Posterior cingulate gyrus (tissue), 11 donors: ENCODE data around the gene VOPP1.
A peak's percentile ranks its signal among the peaks of the same experiment; 100 is the strongest.
"Not testable (repeated sequence)": the region's sequence is repeated elsewhere in the genome, so short reads cannot be mapped to it uniquely, and the experiment has no call there.

Source experiments
- DNase-seq, 10 donors: peaks; one replicate each; pipeline versions ENCODE4 v3.0.0 to v3.0.0-alpha.2; 2020 to 2021; ENCODE audit warnings: mixed read lengths in 3 of 10
- intact Hi-C: fragments of 100-400 bp; cut with DNase I; formaldehyde crosslinking; loops from one replicate; pipeline ENCODE4 v1.15.1; 2023

The VOPP1 gene

GRCh38 chr7:55572378-55573233 lies at the start of gene VOPP1:
VOPP1 (minus strand) TSS chr7:55572502; CDS start chr7:55572324, 178 bp downstream.
- intact Hi-C loops: no loop called here
- peak; percentile 27 to 93 (median 47) for DNase-seq

GRCh38 chr7:55618913-55619312 lies 46.6 kb upstream of the VOPP1 start:
- intact Hi-C loops: no loop called here
- DNase-seq: peak in 1 of 10 donors; percentile 49

GRCh38 chr7:55614365-55615064 lies 42.2 kb upstream of the VOPP1 start:
- intact Hi-C loops, DNase-seq: not testable (repeated sequence)

- DNase-seq: not testable (repeated sequence)
These were observed 37.4 kb upstream of the VOPP1 start for GRCh38 chr7:55609726-55610125.

GRCh38 chr7:55605661-55606060 lies 33.4 kb upstream of the VOPP1 start:
- DNase-seq, intact Hi-C loops: not testable (repeated sequence)

More at GRCh38 chr7:55609726-55610125, 37.4 kb upstream of the VOPP1 start:
- intact Hi-C loops: not testable (repeated sequence)

GRCh38 chr7:55597944-55598499 lies 25.7 kb upstream of the VOPP1 start:
- not testable (repeated sequence) for DNase-seq
- intact Hi-C loops: loop anchor here (10.0 kb wide), 1 partner anchor 163 kb away; no protein-coding TSS in a partner anchor

- intact Hi-C loops: loop anchor here (10.0 kb wide), 1 partner anchor 162 kb away; no protein-coding TSS in a partner anchor
- DNase-seq: not testable (repeated sequence)
These were observed 25.0 kb upstream of the VOPP1 start for GRCh38 chr7:55597214-55597739.

GRCh38 chr7:55595511-55595910 lies 23.2 kb upstream of the VOPP1 start:
- DNase-seq: no peak
- intact Hi-C loops: loop anchor here (10.0 kb wide), 1 partner anchor 161 kb away; no protein-coding TSS in a partner anchor

GRCh38 chr7:55594870-55595269 lies 22.6 kb upstream of the VOPP1 start:
- intact Hi-C loops: loop anchor here (10.0 kb wide), 1 partner anchor 160 kb away; no protein-coding TSS in a partner anchor
- DNase-seq: no peak

GRCh38 chr7:55594414-55594813 lies 22.1 kb upstream of the VOPP1 start:
- peak in 1 of 10 donors; percentile 57 for DNase-seq
- intact Hi-C loops: loop anchor here (10.0 kb wide), 1 partner anchor 160 kb away; no protein-coding TSS in a partner anchor

- peak in 8 of 10 donors; percentile 44 to 94 (median 68) for DNase-seq
- intact Hi-C loops: loop anchor here (10.0 kb wide), 1 partner anchor 159 kb away; no protein-coding TSS in a partner anchor
These were observed 21.4 kb upstream of the VOPP1 start for GRCh38 chr7:55593515-55594318.

- peak in 1 of 10 donors; percentile 42 for DNase-seq
These were observed 20.8 kb upstream of the VOPP1 start for GRCh38 chr7:55593172-55593514.

GRCh38 chr7:55592492-55592891 lies 20.2 kb upstream of the VOPP1 start:
- DNase-seq: peak in 1 of 10 donors; percentile 37
- intact Hi-C loops: loop anchor here (10.0 kb wide), 1 partner anchor 158 kb away; no protein-coding TSS in a partner anchor

More at GRCh38 chr7:55593172-55593514, 20.8 kb upstream of the VOPP1 start:
- intact Hi-C loops: loop anchor here (10.0 kb wide), 1 partner anchor 158 kb away; no protein-coding TSS in a partner anchor

GRCh38 chr7:55591282-55591931 lies 19.1 kb upstream of the VOPP1 start:
- intact Hi-C loops: loop anchor here (10.0 kb wide), 1 partner anchor 157 kb away; no protein-coding TSS in a partner anchor
- peak in 1 of 10 donors; percentile 71 for DNase-seq

GRCh38 chr7:55590517-55591281 lies 18.4 kb upstream of the VOPP1 start:
- intact Hi-C loops: loop anchor here (10.0 kb wide), 1 partner anchor 156 kb away; no protein-coding TSS in a partner anchor
- DNase-seq: peak in 2 of 10 donors; percentile 57 to 71

- DNase-seq: peak in 2 of 10 donors; percentile 21 to 60
- intact Hi-C loops: loop anchor here (10.0 kb wide), 1 partner anchor 155 kb away; no protein-coding TSS in a partner anchor
These were observed 17.6 kb upstream of the VOPP1 start for GRCh38 chr7:55589905-55590304.

GRCh38 chr7:55588976-55589604 lies 16.8 kb upstream of the VOPP1 start:
- peak in 1 of 10 donors; percentile 40 for DNase-seq
- intact Hi-C loops: no loop called here
